HG02623 (cell line): Measurements from ENCODE around the gene TUNAR.
"Not testable (repeated sequence)": the region's sequence is repeated elsewhere in the genome, so short reads cannot be mapped to it uniquely, and the experiment has no call there.

Source experiments
- ATAC-seq: cut with Tn5 transposase; IDR thresholded peaks from one replicate; pipeline ENCODE4 v1.9.1; 2021; ENCODE audit warnings: moderate library complexity; ENCODE audit not compliant: unreplicated experiment

TUNAR gene

DNA sequence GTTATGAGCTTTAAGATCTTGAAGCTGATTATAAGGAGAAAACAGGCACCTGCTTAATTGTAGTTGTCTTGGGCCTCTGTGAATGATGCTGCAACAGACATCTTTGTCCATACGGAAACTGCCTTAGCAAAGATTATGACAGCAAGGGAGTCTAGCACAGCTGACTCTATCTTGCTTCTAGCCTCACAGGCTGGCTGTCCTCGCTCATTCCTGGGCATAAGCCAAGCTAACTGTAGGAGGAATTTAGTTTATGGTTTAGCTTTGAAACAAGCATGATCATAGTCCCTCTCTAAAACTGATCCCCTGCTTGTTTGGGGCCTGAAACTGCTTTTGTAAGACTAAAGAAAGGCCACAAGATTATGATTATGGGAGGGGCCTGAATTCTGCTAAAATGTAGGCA is 88.3 kb downstream of the TUNAR start:
- no peak for ATAC-seq

DNA sequence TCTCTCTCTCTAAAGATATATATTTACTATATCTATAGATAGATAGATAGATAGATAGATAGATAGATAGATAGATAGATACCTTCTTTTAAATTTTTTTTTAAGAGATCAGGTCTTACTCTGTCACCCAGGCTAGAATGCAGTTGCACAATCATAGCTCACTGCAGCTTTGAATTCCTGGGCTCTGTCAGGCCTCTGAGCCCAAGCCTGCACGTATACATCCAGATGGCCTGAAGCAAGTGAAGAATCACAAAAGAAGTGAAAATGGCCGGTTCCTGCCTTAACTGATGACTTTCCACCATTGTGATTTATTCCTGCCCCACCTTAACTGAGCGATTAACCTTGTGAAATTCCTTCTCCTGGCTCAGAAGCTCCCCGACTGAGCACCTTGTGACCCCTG is 91.4 kb downstream of the TUNAR start:
- ATAC-seq = not testable (repeated sequence)
